Prostate gland (tissue), 2 donors: ENCODE measurements around the gene CPED1. TPM values are rescaled to one million over a fixed set of nuclear protein-coding genes. Genes with fewer than 3 reads are reported as not detected.
"Not testable (repeated sequence)": the region's sequence is repeated elsewhere in the genome, so short reads cannot be mapped to it uniquely, and the experiment has no call there.

ENCODE experiments used
- DNase-seq: peaks from one replicate; pipeline ENCODE4 v3.0.0-alpha.2; 2019; ENCODE audit warnings: low spot score
- H3K27ac ChIP-seq, 2 donors: fragments of 200-600 bp; sonication (generic); 2 replicates each; pipeline ENCODE4 v1.5.1; 2017 to 2019
- H3K27me3 ChIP-seq: fragments of 200-600 bp; sonication (generic); replicated peaks from 2 replicates; pipeline ENCODE4 v1.5.1; 2019; ENCODE audit not compliant: insufficient read depth
- H3K36me3 ChIP-seq, 2 donors: fragments of 200-600 bp; sonication (generic); 1 replicate in 1 of 2; 2 replicates in 1 of 2; pipeline versions ENCODE4 v1.5.1 to v1.8.1; 2017 to 2019
- H3K4me1 ChIP-seq: fragments of 200-600 bp; sonication (generic); replicated peaks from 2 replicates; pipeline ENCODE4 v1.5.1; 2019
- H3K4me3 ChIP-seq, 2 donors: fragments of 200-600 bp; sonication (generic); 2 replicates each; pipeline ENCODE4 v1.5.1; 2017 to 2019
- H3K9me3 ChIP-seq: fragments of 200-600 bp; sonication (generic); 2 replicates; pipeline ENCODE4 v1.5.1; 2017
- POLR2A ChIP-seq: fragments of 450-650 bp; IDR thresholded peaks from one replicate; pipeline ENCODE4 v1.6.1; 2016; ENCODE audit warnings: antibody characterized with exemption, mild to moderate bottlenecking
- POLR2AphosphoS5 ChIP-seq: sonication (generic); formaldehyde crosslinking; IDR thresholded peaks from one replicate; pipeline ENCODE4 v1.6.1; 2017; ENCODE audit warnings: antibody characterized with exemption
- WGBS: methylation state at CpG from one replicate; pipeline ENCODE4 v1.1.5; 2018; 5-methylcytosine and 5-hydroxymethylcytosine counted together
- intact Hi-C: fragments of 100-400 bp; cut with DNase I; formaldehyde crosslinking; loops from one replicate; pipeline ENCODE4 v1.14.2; 2022
- total RNA-seq, 2 donors: library from RNA; depleted of rRNA; stranded (reverse); fragments of >200 nt; gene quantifications; one replicate each; pipeline ENCODE4 v1.1.0, GENCODE V29; 2016
- TF ChIP-seq, protein P1 (sequence below), 4 experiments: fragments of 200-600 bp in 2 of 4; fragments of 450-650 bp in 2 of 4; sonication (generic) in 2 of 4; IDR thresholded peaks; 1 replicate in 3 of 4; 2 replicates in 1 of 4; pipeline ENCODE4 v1.5.1; 2016 to 2019; ENCODE audit warnings: antibody characterized with exemption in 4 of 4, mild to moderate bottlenecking in 2 of 4, moderate library complexity in 2 of 4

Gene CPED1
- total RNA-seq, 2 donors from 2014 or later, result 10.7 to 23.3 TPM

DNA sequence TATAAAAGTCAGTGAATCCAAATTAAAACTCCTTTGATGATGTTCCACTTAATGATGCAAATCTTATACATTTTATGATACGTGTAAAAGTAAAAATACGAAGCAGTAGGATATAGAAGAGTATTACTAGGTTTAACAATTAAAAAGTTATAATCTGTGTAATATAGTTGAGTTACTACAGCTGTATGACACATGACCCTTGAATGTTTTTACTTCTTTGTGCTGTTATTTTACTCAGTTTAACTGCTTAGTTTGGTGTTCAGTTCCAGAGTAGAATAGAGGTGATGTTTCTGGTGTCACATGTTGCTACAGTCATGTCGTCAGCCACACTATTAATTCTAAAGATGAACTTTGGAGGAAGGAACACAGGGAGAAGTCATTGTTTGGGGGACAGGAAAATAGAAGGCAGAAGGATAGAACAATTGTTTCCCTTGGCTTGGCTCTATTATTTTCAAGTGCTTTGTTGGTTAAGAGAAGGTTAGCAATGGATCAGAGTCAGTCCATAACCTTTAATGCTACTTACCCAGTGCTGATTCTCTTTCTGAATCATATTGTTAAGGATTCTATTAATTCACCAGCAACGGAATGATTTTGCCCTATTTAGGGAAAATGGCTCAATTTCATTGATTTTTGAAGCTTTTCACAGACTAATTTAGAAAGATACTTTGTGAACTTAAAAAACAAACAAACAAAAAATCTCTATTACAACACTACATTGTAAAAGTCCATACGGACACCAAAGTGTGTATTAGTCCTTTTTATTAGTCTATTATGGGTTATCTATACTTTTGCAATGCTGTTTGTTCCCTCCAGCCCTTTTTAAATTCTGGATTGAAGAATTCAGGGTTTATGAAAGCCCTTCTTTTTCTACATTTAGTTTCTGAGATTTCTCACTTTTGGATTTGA lies 73.4 kb downstream of the CPED1 start:
- TF ChIP-seq POLR2A (no peak), POLR2AphosphoS5 (no peak)
- TF ChIP-seq, protein P1, sequence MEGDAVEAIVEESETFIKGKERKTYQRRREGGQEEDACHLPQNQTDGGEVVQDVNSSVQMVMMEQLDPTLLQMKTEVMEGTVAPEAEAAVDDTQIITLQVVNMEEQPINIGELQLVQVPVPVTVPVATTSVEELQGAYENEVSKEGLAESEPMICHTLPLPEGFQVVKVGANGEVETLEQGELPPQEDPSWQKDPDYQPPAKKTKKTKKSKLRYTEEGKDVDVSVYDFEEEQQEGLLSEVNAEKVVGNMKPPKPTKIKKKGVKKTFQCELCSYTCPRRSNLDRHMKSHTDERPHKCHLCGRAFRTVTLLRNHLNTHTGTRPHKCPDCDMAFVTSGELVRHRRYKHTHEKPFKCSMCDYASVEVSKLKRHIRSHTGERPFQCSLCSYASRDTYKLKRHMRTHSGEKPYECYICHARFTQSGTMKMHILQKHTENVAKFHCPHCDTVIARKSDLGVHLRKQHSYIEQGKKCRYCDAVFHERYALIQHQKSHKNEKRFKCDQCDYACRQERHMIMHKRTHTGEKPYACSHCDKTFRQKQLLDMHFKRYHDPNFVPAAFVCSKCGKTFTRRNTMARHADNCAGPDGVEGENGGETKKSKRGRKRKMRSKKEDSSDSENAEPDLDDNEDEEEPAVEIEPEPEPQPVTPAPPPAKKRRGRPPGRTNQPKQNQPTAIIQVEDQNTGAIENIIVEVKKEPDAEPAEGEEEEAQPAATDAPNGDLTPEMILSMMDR (IDR thresholded peaks at IDR 0.05), result no peak
- Histone ChIP-seq H3K4me3 (no peak overlapping the region), H3K4me1 (no peaks in the 10 kb centered on the region), H3K27me3 (no peaks in the 10 kb centered on the region), H3K9me3 (no peaks in the 10 kb centered on the region), H3K36me3 (no peaks in the 10 kb centered on the region), H3K27ac (no peak overlapping the region)
- no peak for DNase-seq
- intact Hi-C loops, result no loop called here
- 61% methylated on average over 5 of the region's 5 CpGs for WGBS

DNA sequence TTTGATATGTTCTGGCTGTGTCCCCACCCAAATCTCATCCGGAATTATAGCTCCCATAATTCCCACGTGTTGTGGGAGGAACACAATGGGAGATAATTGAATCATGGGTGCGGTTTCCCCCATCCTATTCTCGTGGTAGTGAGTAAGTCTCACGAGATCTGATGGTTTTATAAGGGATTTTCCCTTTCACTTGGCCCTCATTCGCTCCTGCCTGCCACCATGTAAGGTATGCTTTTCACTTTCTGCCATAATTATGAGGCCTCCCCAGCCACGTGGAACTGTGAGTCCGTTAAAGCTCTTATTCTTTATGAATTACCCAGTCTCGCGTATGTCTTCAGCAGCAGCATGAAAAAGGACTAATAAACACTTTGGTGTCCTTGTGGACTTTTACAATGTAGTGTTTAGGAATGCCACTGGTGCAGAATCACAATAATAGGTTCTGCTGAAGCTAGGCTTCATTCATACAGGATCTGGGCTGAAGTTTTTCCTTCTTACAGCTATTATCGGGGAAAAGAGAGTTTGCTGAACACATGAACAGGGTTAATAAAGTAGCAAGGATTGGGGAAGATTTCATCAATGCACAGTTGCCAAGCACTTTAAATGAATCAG lies 74.3 kb downstream of the CPED1 start:
- no peak for DNase-seq
- Histone ChIP-seq H3K27me3 (no peaks in the 10 kb centered on the region), H3K36me3 (no peaks in the 10 kb centered on the region), H3K27ac (no peak overlapping the region), H3K4me3 (no peak overlapping the region), H3K9me3 (no peaks in the 10 kb centered on the region), H3K4me1 (no peaks in the 10 kb centered on the region)
- TF ChIP-seq POLR2A (no peak), POLR2AphosphoS5 (no peak)
- TF ChIP-seq, protein P1 (IDR thresholded peaks at IDR 0.05), result no peak
- WGBS, result 68% methylated on average over 11 of the region's 11 CpGs
- intact Hi-C loops, result no loop called here

DNA sequence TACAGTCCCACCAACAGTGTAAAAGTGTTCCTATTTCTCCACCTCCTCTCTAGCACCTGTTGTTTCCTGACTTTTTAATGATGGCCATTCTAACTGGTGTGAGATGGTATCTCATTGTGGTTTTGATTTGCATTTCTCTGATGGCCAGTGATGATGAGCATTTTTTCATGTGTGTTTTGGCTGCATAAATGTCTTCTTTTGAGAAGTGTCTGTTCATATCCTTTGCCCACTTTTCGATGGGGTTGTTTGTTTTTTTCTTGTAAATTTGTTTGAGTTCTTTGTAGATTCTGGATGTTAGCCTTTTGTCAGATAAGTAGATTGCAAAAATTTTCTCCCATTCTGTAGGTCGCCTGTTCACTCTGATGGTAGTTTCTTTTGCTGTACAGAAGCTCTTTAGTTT lies 79.2 kb downstream of the CPED1 start:
- H3K27ac ChIP-seq, H3K4me3 ChIP-seq, intact Hi-C loops, DNase-seq, H3K36me3 ChIP-seq, H3K4me1 ChIP-seq, H3K27me3 ChIP-seq, H3K9me3 ChIP-seq: not testable (repeated sequence)
- WGBS, result 59% methylated on average over 2 of the region's 2 CpGs

DNA sequence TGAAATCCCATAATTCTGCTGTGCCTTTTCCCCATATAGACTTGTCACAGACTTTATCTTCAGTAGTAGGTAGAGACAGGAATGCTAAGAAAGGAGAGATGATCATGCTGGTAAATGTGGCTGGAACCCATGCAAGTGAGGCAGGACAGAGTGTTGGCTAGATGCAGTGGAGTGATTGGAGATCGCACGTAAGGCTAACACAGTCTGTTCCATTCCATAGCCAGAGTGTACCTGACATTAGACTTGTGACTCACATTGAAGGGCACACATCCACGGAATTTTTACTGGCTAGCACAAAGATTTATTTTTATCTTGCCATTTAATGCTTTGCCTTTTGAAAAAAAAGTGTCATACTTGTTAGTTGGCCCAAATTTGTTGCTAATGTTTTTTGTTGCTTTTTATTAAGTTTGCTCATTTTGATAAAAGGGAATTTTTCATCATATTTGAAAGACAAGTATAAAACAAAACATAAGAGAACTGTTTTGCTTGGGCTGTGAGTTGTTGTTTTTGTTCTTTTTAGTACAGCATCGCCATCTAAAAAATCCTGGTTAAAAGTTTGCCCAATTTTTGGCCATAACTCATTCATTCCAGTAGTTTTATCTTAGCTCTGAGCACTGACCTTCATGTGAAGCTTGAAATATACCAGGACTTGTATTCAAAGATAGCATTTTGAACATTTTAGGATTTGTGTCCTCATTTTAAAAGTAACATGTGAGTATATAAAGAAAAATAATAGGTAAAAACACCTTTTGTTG lies 81.0 kb downstream of the CPED1 start:
- Histone ChIP-seq H3K27me3 (no peaks in the 10 kb centered on the region), H3K4me3 (no peak overlapping the region), H3K4me1 (no peaks in the 10 kb centered on the region), H3K27ac (peak overlapping the region; percentile 24 to 28), H3K36me3 (no peaks in the 10 kb centered on the region), H3K9me3 (no peaks in the 10 kb centered on the region)
- peak; percentile 32 for DNase-seq
- TF ChIP-seq POLR2A (no peak), POLR2AphosphoS5 (peak; percentile 81)
- TF ChIP-seq, protein P1 (IDR thresholded peaks at IDR 0.05), result no peak
- intact Hi-C loops, result no loop called here
- WGBS, result 16% methylated on average over 4 of the region's 4 CpGs

DNA sequence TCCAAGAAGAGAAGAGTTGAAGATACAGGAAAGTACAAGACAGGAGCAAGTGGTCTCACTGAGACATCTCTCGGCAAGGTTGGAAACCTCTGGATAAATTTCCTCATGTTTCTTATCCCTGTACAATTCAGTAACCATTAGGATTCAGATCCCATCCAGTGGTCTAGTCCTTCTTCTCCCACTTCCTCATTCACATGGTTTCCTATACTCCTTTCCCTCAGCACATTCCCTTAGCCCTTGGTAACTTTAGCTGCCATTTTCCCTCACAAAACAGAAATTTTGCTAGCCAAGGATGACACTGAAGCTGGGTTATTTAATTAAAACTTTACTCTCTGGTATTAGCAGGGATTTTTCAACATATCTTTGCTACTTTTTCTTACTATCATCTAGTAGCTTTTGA lies 82.6 kb downstream of the CPED1 start:
- intact Hi-C loops, result no loop called here
- Histone ChIP-seq H3K4me1 (no peaks in the 10 kb centered on the region), H3K9me3 (no peaks in the 10 kb centered on the region), H3K36me3 (no peaks in the 10 kb centered on the region), H3K27me3 (no peaks in the 10 kb centered on the region), H3K4me3 (no peak overlapping the region), H3K27ac (peak overlapping the region in 1 of 2 donors; percentile 0)
- WGBS, result 95% methylated on average over 1 of the region's 1 CpG
- TF ChIP-seq POLR2AphosphoS5 (no peak), POLR2A (no peak)
- TF ChIP-seq, protein P1 (IDR thresholded peaks at IDR 0.05), result no peak
- no peak for DNase-seq
